ENCODE data around the gene ARHGAP26.

The ARHGAP26 gene

DNA sequence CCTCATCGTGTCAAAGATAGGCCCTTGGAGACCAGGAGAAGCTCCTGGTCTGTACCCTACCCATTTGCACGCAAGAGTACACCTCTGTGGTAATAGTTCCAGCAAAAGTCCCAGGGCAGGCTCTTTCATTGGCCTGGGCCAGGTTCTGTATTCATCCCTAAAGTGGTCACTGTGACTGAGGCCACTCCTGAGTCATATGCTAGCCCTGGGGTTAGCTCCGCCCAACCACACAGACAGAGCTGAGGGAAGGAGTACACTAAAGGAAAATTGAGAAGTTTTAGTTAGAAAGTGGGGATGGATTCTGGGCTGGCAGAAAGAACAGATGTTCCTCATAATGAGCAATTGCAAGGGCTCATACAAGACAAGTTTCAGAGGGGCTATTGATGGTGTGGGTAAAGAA lies 206.7 kb downstream of the ARHGAP26 start:
- TF ChIP-seq, protein P1, sequence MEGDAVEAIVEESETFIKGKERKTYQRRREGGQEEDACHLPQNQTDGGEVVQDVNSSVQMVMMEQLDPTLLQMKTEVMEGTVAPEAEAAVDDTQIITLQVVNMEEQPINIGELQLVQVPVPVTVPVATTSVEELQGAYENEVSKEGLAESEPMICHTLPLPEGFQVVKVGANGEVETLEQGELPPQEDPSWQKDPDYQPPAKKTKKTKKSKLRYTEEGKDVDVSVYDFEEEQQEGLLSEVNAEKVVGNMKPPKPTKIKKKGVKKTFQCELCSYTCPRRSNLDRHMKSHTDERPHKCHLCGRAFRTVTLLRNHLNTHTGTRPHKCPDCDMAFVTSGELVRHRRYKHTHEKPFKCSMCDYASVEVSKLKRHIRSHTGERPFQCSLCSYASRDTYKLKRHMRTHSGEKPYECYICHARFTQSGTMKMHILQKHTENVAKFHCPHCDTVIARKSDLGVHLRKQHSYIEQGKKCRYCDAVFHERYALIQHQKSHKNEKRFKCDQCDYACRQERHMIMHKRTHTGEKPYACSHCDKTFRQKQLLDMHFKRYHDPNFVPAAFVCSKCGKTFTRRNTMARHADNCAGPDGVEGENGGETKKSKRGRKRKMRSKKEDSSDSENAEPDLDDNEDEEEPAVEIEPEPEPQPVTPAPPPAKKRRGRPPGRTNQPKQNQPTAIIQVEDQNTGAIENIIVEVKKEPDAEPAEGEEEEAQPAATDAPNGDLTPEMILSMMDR (IDR thresholded peaks at IDR 0.05): no peak
- no peaks in the 10 kb centered on the region for H3K27me3 ChIP-seq
- no peaks in the 10 kb centered on the region for H3K36me3 ChIP-seq
- peaks cover 0 to 30% (median 10%) of the 10 kb centered on the region in 4 donors for H3K4me1 ChIP-seq
- intact Hi-C loops (cut with DNase I; ENCODE audit: low total_unique reads): no loop called here
- H3K9me3 ChIP-seq: no peaks in the 10 kb centered on the region
- no peak for DNase-seq
- no peak overlapping the region for H3K4me3 ChIP-seq
- H3K27ac ChIP-seq: no peak overlapping the region

DNA sequence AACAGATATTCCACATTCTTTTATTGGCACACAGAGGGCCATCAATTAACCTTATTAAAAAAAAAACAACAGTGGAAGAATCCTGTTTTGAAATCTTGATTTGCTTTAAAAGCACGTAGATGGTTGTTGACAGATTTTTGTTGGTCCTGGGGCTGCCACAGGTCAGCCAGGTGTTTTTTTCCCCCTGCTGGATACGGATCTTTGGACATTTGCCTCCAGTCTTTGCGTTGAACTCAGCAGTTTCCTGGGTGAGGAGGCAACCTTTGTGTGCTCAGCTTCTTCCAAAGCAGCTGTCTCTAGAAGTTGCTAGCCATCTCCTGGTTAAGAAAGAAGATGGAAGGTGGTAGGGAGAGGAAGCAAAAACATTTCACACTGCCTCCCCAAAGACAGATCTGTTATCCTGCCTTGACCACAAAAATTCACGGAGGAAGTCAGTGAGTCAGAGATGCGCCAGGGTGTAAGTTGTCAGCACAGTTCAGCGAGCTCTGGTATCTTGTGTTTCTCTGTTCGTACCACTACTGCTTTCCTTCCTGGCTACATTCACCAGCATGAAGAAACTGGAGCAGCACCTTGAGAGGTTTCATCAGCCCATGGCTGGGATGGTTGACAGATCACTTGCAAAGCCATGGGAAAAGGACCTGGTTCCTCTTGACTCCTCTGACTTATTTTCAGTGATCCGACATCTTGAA lies 207.3 kb downstream of the ARHGAP26 start:
- Histone ChIP-seq H3K36me3 (no peaks in the 10 kb centered on the region), H3K27me3 (no peaks in the 10 kb centered on the region), H3K4me1 (peaks cover 0 to 36% (median 17%) of the 10 kb centered on the region in 4 donors), H3K27ac (no peak overlapping the region), H3K9me3 (no peaks in the 10 kb centered on the region), H3K4me3 (no peak overlapping the region)
- intact Hi-C loops (cut with DNase I; ENCODE audit: low total_unique reads): no loop called here
- TF ChIP-seq, protein P1 (IDR thresholded peaks at IDR 0.05): no peak
- no peak for DNase-seq

DNA sequence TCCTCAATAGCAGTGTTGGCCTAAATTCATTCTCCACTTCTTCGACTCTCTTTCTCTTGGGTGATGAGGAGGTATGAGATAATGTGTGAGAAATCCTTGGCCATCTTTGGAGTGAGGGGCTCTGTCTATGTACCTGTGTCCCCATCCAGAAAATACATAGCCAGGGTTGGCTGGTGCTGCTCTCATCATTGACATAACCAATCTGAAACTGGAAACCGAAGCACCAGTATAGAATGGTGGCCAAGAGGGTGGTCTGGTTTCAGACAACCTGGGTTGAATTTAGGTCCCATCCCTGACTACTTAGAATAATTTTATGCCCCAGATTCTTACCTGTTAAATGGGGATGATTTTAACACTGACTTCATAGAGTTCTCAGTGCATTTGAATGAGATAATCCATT lies 208.1 kb downstream of the ARHGAP26 start:
- TF ChIP-seq, protein P1 (IDR thresholded peaks at IDR 0.05): no peak
- H3K27ac ChIP-seq: no peak overlapping the region
- no peak overlapping the region for H3K4me3 ChIP-seq
- intact Hi-C loops (cut with DNase I; ENCODE audit: low total_unique reads): no loop called here
- no peak for DNase-seq
- no peaks in the 10 kb centered on the region for H3K9me3 ChIP-seq
- no peaks in the 10 kb centered on the region for H3K27me3 ChIP-seq
- H3K4me1 ChIP-seq: peaks cover 0 to 40% (median 22%) of the 10 kb centered on the region in 4 donors
- H3K36me3 ChIP-seq: no peaks in the 10 kb centered on the region

DNA sequence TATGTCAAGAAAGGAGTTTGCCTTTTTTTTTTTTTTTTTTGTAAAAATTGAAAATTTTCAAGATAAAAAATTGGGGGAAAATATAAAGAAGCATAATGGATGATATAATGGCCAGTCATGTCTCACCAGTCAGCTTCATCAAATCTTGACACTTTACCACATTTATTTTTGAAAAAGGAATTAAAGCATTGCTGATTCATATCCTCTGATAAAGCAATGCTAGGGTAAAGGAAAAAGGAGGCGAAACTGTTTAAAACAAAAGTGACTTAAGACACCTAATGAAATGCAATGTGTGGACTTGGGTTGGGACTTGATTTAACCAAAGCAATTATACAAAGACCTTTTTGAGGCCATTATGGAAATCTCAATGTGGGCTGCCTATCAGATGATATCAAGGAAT lies 208.5 kb downstream of the ARHGAP26 start:
- no peaks in the 10 kb centered on the region for H3K36me3 ChIP-seq
- H3K4me1 ChIP-seq: peaks cover 0 to 35% (median 22%) of the 10 kb centered on the region in 4 donors
- intact Hi-C loops (cut with DNase I; ENCODE audit: low total_unique reads): no loop called here
- H3K9me3 ChIP-seq: no peaks in the 10 kb centered on the region
- DNase-seq: no peak
- H3K27ac ChIP-seq: no peak overlapping the region
- no peaks in the 10 kb centered on the region for H3K27me3 ChIP-seq
- TF ChIP-seq, protein P1 (IDR thresholded peaks at IDR 0.05): no peak
- H3K4me3 ChIP-seq: no peak overlapping the region

DNA sequence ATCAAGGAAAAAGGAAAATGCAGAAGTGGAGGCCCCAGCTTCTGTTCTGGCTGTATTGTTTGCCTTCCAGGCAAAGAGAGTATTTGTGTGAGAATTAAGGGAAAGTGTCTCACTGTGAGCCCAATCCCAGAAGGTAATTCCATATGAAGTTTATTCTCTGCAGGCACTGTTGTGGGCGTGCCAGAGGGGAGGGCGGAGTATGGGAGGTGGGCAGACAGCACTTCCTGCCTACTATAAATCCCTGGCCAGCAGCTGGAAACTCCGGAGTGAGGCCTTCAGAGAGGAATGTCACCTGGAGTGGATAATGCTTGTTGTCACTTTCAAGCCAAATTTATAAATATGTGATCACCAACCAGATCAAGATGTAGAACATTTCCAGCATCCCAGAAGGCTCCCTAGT lies 209.5 kb downstream of the ARHGAP26 start:
- H3K9me3 ChIP-seq: no peaks in the 10 kb centered on the region
- TF ChIP-seq, protein P1 (IDR thresholded peaks at IDR 0.05): no peak
- H3K27me3 ChIP-seq: no peaks in the 10 kb centered on the region
- intact Hi-C loops (cut with DNase I; ENCODE audit: low total_unique reads): no loop called here
- DNase-seq: no peak
- no peak overlapping the region for H3K27ac ChIP-seq
- H3K36me3 ChIP-seq: no peaks in the 10 kb centered on the region
- no peak overlapping the region for H3K4me3 ChIP-seq
- H3K4me1 ChIP-seq: peaks cover 0 to 26% (median 20%) of the 10 kb centered on the region in 4 donors
